KBM-7 (cell line): Measurements from ENCODE around the gene ALK.

ENCODE experiments used
- DNase-seq: peaks from one replicate; pipeline ENCODE4 v3.0.0-alpha.2; 2015
- in situ Hi-C: fragments of 300-500 bp; cut with MboI; formaldehyde crosslinking; loops from 2 replicates; pipeline ENCODE4 v1.14.3; 2020; ENCODE audit warnings: low sequenced_read_pairs, low pct_unique_long_range_greater_than_20kb, mixed read lengths

ALK gene

DNA sequence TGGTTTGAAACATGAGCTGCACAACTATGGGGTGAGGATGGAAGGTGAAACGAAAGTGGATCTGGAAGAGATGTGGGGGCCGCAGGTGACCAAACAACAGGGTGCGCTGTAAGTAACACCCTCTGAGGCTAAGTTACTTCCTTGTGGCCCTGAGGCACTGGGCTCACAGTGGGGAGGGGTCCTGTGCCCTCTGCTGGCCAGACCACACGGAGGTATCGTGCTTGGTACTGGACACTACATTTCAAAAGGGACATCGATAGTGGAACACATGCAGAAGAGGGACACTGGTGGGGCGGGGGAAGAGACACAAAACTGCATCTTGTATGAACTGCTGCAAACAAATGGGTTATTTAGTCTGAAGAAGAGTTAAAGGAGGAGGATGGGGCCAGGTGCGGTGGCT lies 695.6 kb downstream of the ALK start:
- in situ Hi-C loops, result no loop called here
- no peak for DNase-seq

DNA sequence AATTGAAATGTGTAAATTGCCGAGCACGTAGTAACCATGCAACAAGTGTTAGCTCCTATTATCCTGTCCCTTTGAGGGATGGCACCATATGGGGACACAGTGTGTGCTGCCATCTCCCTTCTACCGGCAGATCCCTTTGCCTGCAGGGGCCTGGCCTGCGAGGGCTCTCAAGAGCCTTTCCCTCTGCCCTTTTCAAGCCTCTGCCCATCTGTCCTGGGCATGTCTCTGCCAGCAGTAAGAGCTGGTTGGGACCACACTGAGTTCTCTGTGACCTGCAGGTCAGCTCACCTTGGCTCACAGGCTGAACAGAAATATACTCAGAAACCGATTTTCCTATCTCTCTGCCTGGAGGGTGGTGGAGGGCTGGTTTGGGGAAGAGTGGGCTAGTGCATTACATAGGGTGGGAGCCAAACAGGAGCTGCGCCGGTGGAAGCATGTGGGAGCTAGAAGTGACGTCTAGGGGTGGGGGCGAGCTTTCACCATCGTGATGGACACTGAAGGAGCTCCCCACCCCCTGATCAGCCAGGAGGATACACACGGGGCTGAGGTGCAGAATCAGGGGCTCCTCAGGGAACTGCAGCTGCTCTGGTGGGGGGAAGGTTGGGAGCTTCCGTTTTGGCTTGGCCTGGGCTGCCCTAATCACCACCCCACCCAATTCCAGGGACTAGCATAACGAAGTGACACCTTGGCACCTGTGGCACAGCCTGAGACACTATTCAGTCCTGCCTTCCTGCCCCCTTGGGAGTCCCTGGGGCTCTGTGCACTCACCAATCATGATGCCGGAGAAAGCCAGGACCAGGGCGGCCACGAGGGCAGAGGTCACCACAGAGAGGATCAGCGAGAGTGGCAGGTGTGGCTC lies 696.5 kb downstream of the ALK start:
- in situ Hi-C loops, result no loop called here
- DNase-seq, result no peak

DNA sequence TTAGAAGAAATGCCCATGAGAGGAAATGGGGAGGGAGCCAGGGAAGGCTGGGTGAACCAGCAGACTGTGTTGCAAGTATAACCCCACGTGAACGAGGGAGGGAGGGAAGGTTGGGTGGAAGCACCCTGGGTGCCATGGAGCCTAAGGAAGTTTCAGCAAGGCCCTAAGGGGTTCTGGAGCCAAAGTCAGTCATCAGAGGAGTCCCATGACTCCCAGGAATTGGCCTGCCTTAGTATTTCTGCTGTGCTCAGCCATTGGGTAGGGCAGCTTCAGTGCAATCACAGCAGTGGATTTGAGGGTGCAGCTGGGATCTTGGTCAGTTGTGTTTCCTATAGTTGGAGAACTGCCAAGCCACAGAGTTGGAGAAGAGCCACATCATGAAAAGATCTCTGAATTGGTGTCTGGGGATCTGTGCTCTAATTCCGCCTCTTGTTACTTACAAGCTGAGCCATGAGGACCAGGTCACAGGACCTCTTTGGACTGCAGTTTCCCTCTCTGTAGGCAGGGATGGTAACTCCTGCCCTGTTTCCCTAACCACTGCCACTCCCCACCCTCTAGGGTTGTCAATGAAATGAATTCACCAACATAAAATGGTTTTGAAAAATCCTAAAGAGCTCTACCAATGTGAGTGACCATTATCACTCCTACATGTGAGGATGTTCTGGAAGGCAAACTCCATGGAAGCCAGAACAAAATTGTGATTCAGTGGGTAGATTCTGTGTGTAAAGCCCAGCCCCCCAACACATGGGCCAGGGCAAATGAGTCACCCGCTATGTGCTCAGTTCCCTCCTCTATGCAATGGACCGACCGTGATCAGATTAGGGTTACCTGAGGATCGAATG lies 697.3 kb downstream of the ALK start:
- peak; percentile 24 for DNase-seq
- in situ Hi-C loops, result no loop called here

DNA sequence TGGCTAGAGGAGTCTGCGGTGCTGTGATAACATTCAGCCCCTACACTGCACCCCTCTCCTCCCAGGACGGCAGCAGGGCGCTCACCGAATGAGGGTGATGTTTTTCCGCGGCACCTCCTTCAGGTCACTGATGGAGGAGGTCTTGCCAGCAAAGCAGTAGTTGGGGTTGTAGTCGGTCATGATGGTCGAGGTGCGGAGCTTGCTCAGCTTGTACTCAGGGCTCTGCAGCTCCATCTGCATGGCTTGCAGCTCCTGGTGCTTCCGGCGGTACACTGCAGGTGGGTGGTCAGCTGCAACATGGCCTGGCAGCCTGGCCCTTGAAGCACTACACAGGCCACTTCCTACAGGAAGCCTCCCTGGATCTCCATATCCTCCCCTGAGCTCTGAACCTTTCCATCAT lies 698.1 kb downstream of the ALK start:
- in situ Hi-C loops, result no loop called here
- no peak for DNase-seq

DNA sequence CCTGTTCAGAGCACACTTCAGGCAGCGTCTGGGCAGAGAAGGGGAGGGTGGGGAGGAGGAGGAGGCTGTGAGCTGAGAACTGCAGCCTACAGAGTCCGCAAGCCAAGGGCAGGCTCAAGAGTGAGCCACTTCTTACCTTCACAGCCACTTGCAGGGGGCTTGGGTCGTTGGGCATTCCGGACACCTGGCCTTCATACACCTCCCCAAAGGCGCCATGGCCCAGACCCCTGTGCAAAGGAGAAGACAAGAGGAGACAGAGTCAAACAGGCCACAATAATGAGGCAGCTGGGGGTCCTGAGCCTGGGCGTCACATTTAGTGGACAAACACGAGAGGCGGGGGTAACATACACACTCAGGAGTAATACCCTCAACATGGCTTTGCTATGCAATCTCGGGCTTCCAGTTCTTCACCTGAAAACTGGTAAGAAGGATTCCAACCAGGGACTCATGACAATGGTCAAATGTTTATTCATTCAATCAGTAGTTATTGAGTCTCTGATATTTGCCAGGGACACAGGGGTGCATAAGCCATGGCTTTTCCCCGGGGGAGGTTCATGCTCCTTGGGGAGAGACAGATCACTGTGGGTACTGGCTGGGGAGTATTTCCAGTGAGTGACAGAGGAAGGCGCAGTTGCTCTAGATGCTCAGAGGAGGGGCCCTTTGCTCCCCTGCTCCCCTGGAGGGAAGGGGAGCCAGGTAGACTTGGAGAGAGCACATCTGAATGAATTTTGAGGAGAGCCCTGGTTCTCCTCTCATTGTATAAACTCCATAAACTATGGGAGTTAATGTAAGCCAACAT lies 698.8 kb downstream of the ALK start:
- no peak for DNase-seq
- in situ Hi-C loops, result no loop called here

DNA sequence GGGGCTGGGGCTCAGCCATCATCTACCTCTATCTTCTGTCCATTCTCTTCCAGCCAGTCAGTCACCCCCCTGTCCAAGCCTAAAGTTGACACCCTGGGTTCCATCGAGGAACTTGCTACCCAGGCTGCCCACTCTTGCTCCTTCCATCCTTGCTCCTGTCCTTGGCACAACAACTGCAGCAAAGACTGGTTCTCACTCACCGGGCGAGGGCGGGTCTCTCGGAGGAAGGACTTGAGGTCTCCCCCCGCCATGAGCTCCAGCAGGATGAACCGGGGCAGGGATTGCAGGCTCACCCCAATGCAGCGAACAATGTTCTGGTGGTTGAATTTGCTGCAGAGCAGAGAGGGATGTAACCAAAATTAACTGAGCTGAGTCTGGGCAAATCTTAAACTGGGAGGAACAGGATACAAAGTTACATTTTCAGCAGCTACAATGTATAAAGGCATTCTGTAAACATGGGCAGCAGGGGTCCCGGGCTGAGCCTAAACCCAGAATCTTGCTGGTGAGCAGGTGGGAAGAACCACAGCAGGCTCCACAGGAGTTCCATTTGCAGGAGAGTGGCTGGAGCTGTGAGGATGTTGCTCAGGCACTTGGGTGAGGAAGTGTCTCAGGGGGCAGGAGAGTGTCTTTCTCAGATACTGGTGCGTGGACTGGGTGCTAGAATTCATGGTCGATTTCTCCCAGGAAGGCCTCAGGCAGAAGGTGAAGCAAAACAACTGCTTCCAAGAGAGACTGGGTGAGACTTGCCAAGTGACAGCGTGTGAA lies 700.7 kb downstream of the ALK start:
- in situ Hi-C loops, result no loop called here
- no peak for DNase-seq

DNA sequence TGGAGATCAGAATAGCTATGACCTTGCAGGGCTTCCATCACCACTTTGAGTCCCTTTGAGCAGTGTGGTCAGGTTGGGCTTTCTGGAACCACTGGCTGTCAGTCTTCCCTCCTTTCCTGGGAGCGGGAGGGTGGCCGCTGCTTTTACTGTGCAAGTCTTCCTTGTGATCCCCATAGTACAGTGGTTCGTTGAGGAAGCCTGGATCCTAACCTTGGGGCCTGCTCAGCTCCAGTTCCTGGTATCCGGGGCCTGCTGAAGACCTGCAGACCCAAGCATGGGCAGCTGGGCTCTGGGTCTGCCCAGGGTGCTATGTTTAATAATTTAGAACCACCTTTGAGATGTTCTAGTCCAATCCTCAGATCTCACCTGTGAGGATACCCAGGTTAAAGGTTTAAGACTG lies 702.0 kb downstream of the ALK start:
- in situ Hi-C loops, result no loop called here
- no peak for DNase-seq

DNA sequence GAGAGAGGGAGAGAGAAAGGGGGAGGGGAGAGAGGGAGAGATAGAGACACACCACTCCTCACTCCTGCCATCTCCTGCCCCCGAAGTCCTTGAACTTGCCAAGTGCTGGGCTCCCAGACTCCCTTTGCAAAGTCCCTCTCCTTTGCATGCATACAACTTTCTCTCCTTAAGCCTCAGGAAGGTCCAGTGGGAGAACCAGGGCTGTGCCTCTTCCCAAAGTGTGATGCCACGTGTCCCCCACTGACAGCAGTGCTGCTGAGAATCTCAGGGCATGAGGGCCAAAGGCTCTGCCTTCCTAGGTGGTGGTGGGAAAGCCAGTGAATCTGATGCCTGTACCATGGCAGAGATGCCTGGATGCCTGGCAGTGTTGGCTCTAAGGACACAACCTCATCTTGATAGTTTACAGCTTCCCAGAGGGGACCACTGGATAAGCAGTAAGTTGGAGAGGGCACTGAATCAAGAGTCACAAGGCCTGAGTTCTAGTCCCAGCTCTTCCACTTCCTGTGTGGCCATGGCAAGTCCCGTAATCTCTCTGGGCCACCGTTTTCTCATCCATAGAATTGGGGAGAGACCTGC lies 702.7 kb downstream of the ALK start:
- no peak for DNase-seq
- in situ Hi-C loops, result no loop called here

DNA sequence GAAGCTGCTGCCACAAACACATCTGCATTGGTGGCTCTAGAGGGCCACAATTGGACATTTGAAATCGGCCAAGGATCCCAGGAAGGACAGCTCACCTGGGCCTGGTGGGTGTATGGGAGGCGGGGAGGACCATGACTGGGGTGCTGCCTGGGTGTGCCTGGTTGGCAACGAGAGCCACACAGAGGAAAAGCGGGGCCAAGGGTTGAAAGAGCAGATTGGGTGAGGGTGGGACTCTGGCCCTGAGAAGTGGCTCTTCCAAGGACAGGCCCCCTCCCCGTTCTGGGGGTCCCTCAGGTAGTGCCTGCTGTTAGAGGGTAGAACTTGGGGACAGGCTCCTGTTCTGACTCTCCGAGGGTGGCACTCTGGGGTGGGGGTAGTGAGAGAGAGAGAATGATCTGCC lies 703.3 kb downstream of the ALK start:
- in situ Hi-C loops, result no loop called here
- DNase-seq, result no peak

DNA sequence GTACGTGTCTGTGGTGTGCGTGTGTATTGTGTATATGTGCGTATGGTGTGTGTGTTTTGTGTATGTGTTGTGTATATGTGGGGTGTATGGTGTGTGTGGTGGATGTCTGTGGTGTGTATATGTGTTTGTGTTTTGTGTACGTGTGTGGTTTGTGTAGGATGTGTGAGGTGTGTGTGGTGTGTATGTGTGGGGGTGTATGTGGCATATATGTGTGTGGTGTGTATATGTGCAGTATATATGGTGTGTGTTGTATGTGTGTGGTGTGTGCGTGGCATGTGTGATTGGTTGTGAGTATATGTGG lies 704.8 kb downstream of the ALK start:
- in situ Hi-C loops, result no loop called here
- no peak for DNase-seq

DNA sequence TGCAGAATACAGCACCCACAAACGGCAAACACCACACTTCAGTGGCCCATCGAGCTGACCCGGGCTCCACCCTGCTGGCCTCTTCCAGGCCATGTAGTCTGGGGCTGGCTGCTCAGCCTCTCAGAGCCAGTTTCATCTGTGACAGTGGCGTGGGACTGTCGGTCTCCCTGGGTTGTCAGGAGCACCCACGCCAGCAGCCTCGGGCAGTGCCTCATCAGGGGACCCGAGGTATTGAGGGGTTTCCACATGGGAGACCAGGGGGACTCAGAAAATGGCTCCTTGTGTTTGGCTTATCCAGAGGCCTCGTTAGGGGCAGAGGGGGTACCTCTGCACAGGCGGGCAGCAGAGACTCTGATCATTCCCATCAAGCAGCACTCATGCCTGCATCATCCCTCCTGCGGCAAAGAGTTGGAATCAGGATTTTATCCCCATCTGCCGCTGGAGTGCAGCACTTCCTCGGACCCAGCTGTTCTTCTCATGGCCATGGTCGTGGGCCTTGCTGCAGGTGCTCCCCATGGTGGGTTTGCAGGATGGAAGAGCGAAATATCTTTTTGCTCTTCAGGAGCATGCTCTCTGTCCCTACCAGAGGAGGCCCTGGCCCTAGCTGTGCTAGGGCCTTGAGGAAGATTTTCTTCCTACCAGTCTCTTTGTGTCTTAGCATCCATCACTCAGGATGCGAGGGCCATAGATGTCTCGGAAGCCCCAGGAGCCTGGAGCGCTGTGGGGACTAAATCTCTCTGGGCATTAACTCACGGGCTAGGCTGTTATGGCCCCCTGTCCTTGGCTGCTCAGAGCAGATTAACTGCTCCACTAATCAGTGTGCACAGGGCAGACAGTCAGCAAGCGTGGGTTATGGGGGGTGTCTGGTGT lies 705.4 kb downstream of the ALK start:
- DNase-seq, result no peak
- in situ Hi-C loops, result no loop called here

DNA sequence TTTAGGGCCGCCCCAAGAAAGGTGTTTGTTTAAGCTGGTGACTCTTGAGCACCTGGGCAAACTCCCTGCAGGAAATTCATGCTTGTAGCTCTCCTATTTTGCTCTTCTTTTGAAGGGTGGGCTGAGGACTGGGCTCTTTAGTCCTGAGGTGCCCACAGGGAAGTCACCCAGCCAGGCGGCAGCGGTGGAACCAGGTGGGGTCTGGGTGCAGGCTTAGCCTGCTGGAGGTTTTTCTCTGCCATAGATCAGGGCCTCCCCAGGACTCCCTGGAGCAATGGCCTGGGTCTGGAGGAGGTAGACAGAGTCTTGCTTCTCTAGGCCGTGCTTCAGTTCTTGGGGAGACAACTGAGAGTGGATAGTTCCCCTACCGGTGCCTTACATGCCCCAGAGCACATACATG lies 706.3 kb downstream of the ALK start:
- in situ Hi-C loops, result no loop called here
- no peak for DNase-seq

DNA sequence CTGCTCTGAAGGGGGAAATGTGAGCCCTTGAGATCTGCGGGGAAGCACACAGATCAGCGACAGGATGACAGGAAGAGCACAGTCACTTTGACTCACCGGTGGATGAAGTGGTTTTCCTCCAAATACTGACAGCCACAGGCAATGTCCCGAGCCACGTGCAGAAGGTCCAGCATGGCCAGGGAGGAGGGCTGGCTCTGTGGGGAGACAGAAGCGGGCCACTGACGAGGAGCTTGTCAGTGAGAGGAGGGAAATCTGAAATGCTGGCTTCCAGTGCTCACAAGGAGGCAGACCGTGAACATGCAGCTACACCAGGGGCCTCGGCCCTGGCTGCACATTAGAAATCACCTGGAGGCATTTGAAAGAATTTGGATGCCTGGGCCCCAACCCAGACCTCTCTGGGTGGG lies 707.5 kb downstream of the ALK start:
- in situ Hi-C loops, result no loop called here
- DNase-seq, result no peak

DNA sequence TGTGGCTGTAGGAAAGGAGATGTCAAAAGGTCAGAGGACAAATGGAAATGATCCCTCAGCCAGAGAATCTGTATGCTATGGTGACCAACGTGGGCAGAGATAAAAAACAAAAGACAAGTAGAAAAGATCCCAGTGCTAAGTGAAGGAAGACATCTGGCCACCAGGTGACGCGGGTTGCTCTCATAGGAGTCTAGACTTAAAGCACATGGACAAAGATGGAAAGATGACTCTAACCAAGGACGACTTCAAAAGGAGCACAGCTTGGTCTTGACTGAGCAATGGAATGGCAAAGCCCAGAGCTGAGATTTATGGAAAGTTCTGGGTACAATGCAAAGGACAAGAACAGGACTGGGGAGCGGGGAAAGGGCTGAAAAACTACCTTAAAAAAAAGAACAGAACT lies 709.4 kb downstream of the ALK start:
- in situ Hi-C loops, result no loop called here
- no peak for DNase-seq

DNA sequence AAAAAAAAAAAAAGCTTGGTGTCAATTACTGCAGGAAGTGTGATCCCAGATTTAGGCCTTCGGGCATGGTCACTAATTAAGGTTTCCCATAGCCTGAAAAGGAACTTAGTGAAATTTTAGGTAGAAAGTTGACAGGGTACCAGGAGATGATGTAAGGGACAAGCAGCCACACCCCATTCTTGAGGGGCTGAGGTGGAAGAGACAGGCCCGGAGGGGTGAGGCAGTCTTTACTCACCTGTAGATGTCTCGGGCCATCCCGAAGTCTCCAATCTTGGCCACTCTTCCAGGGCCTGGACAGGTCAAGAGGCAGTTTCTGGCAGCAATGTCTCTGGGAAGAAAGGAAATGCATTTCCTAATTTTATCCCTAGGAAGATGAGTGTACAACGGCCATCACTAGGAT lies 711.8 kb downstream of the ALK start:
- in situ Hi-C loops, result no loop called here
- no peak for DNase-seq

DNA sequence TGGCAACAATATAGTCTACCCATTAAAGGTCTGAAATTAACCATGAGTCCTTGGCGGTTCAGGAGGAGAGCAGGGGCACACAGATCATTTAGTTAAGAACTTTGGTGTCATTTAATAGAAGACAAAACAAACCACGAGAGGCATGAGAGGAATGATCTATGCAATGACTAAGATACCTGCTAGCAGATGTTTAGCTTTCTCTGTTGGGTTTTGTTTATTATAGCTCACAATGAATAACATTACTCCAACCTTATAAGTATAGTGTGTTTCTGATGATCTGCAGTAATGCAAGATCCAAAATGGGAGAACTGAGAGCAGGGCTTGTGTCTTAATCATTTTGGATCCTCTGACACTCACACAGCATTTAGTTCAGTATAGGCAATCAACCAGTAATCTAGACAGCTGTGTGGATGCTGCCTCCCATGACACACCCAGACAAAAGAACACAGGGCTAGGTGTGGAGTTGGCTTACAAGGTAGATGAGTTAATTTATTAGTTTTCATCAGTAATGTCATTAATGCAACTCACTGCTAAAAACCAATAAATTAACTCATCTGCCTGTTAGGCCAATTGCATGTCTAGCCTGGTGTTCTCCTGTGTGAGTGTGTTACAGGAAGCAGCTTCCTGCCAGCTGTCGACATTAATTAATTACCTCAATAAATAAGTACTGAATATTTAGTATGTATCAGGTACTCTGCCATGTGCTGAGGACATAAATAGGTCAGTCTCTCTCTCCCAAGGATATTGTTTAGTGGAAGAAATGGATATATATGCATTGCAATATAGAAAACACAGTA lies 713.8 kb downstream of the ALK start:
- in situ Hi-C loops, result no loop called here
- DNase-seq, result no peak

DNA sequence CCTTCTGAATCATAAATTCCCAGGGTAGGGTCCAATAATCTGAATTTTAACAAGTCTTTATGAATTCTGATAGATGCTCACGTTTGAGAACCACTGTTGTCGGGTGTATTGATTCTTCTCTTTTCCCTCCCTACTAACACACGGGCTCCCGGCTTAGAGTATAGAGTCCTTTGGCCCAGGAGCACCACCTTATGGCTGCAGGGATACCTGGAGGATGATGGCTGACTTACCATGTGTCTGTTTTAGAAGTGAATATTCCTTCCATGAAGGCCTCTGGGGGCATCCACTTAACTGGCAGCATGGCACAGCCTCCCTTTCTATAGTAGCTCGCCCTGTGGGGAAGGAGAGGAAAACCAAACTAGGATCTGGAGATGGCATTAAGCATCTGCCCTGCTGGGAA lies 714.4 kb downstream of the ALK start:
- in situ Hi-C loops, result no loop called here

More for the DNA sequence above, 714.4 kb downstream of the ALK start:
- no peak for DNase-seq
